IMR-90 (cell line): ENCODE data around the gene TECTA. TPM values are rescaled to one million over a fixed set of nuclear protein-coding genes. Genes with fewer than 3 reads are reported as not detected.

Source experiments
- ATAC-seq: fragments of 200-7000 bp; cut with Tn5 transposase; 2 replicates; pipeline ENCODE4 v1.9.1; 2020; ENCODE audit warnings: low read depth, mild to moderate bottlenecking, moderate library complexity
- BruUV-seq: library from RNA; stranded (reverse); fragments of 400-500 nt; replicated peaks from 2 replicates; lab custom pipeline; 2021; lab: Mats Ljungman, UMichigan
- CTCF ChIA-PET: fragments of 300-600 bp; formaldehyde crosslinking; extraction: SDS; loops from one replicate; lab custom pipeline; 2021; ENCODE audit warnings: antibody characterized with exemption; lab: Yijun Ruan, JAX
- POLR2A ChIA-PET: fragments of 300-600 bp; sonication (Branson Sonifier 250); formaldehyde crosslinking; loops from one replicate; lab custom pipeline; 2022; ENCODE audit warnings: antibody characterized with exemption; ENCODE audit not compliant: unreplicated experiment; lab: Charles Lee
- DNase-seq: peaks from one replicate; pipeline ENCODE4 v3.0.0; 2013
- H2AFZ ChIP-seq: replicated peaks from 2 replicates; pipeline ENCODE3; 2013; ENCODE audit warnings: low read length, mild to moderate bottlenecking; ENCODE audit not compliant: poor library complexity
- H2AK5ac ChIP-seq: 2 replicates; pipeline ENCODE4 v1.6.1; 2013; ENCODE audit warnings: low read depth, low read length, inconsistent platforms
- H2AK9ac ChIP-seq: replicated peaks from 2 replicates; pipeline ENCODE3; 2013; ENCODE audit warnings: mild to moderate bottlenecking, low read depth, low read length, moderate library complexity; ENCODE audit not compliant: poor library complexity
- H2BK120ac ChIP-seq: 2 replicates; pipeline ENCODE4 v1.6.1; 2013; ENCODE audit warnings: low read depth, low read length, inconsistent platforms
- H2BK15ac ChIP-seq: 3 replicates; pipeline ENCODE4 v1.6.1; 2013; ENCODE audit warnings: low read depth, low read length, inconsistent platforms
- H2BK20ac ChIP-seq: 2 replicates; pipeline ENCODE4 v1.6.1; 2013; ENCODE audit warnings: low read depth, mild to moderate bottlenecking, inconsistent platforms, low read length, moderate library complexity
- H2BK5ac ChIP-seq: 2 replicates; pipeline ENCODE4 v1.6.1; 2013; ENCODE audit warnings: mild to moderate bottlenecking, low read depth, low read length, inconsistent platforms; ENCODE audit not compliant: poor library complexity, severe bottlenecking
- H3K14ac ChIP-seq: replicated peaks from 2 replicates; pipeline ENCODE4 v1.6.1; 2013; ENCODE audit warnings: low read depth, low read length, inconsistent platforms
- H3K18ac ChIP-seq: 2 replicates; pipeline ENCODE4 v1.6.1; 2013; ENCODE audit warnings: low read depth, low read length, control low read depth
- H3K23ac ChIP-seq: 2 replicates; pipeline ENCODE4 v1.6.1; 2013; ENCODE audit warnings: low read depth, low read length, inconsistent platforms
- H3K27ac ChIP-seq: 2 replicates; pipeline ENCODE4 v1.5.1; 2013; ENCODE audit warnings: mild to moderate bottlenecking, control low read depth, low read length; ENCODE audit not compliant: insufficient read depth
- H3K27me3 ChIP-seq: 2 replicates; pipeline ENCODE4 v1.6.1; 2013; ENCODE audit warnings: low read length; ENCODE audit not compliant: control insufficient read depth, insufficient read depth
- H3K36me3 ChIP-seq: 2 replicates; pipeline ENCODE4 v1.6.1; 2013; ENCODE audit warnings: low read length, mixed read lengths; ENCODE audit not compliant: control insufficient read depth, insufficient read depth
- H3K4ac ChIP-seq: 2 replicates; pipeline ENCODE4 v1.6.1; 2013; ENCODE audit warnings: low read depth, low read length, inconsistent platforms
- H3K4me1 ChIP-seq: 2 replicates; pipeline ENCODE4 v1.6.1; 2013; ENCODE audit warnings: low read length, mixed read lengths; ENCODE audit not compliant: control insufficient read depth, insufficient read depth
- H3K4me2 ChIP-seq: 2 replicates; pipeline ENCODE4 v1.6.1; 2013; ENCODE audit warnings: low read depth, mild to moderate bottlenecking, control low read depth, low read length, moderate library complexity
- H3K4me3 ChIP-seq: 2 replicates; pipeline ENCODE4 v1.5.1; 2013; ENCODE audit warnings: low read depth, mild to moderate bottlenecking, control low read depth, low read length, moderate library complexity; ENCODE audit not compliant: insufficient read depth
- H3K56ac ChIP-seq: 2 replicates; pipeline ENCODE4 v1.6.1; 2013; ENCODE audit warnings: low read length, inconsistent platforms; ENCODE audit not compliant: insufficient read depth; ENCODE audit errors: extremely low read depth
- H3K79me1 ChIP-seq, 2 experiments: 2 replicates each; pipeline ENCODE4 v1.6.1; 2013; ENCODE audit warnings: low read length in 2 of 2, inconsistent platforms in 1 of 2, low read depth in 1 of 2
- H3K9ac ChIP-seq: 2 replicates; pipeline ENCODE4 v1.6.1; 2013; ENCODE audit warnings: low read depth, low read length, control low read depth
- H3K9me1 ChIP-seq: 2 replicates; pipeline ENCODE4 v1.6.1; 2013; ENCODE audit warnings: low read length, inconsistent platforms; ENCODE audit not compliant: insufficient read depth
- H3K9me3 ChIP-seq: 2 replicates; pipeline ENCODE4 v1.6.1; 2013; ENCODE audit warnings: low read length; ENCODE audit not compliant: control insufficient read depth, insufficient read depth
- H4K20me1 ChIP-seq: 2 replicates; pipeline ENCODE4 v1.6.1; 2013; ENCODE audit warnings: low read length, inconsistent platforms; ENCODE audit not compliant: insufficient read depth
- H4K5ac ChIP-seq: 2 replicates; pipeline ENCODE4 v1.6.1; 2013; ENCODE audit warnings: mild to moderate bottlenecking, low read depth, low read length, control low read depth
- H4K8ac ChIP-seq, 2 experiments: 2 replicates each; pipeline ENCODE4 v1.6.1; 2013; ENCODE audit warnings: low read depth in 2 of 2, low read length in 2 of 2, control low read depth in 1 of 2, inconsistent platforms in 1 of 2
- H4K91ac ChIP-seq: 2 replicates; pipeline ENCODE4 v1.6.1; 2013; ENCODE audit warnings: low read depth, low read length, inconsistent platforms; ENCODE audit not compliant: insufficient read depth
- BHLHE40 ChIP-seq: fragments of 150-350 bp; IDR thresholded peaks from 2 replicates; pipeline ENCODE4 v1.6.1; 2016; ENCODE audit warnings: mild to moderate bottlenecking, low read depth, low read length
- CEBPB ChIP-seq: IDR thresholded peaks from 2 replicates; pipeline ENCODE4 v1.6.1; 2012; ENCODE audit warnings: low read depth, low read length, improper control_type of control experiment
- CHD1 ChIP-seq: IDR thresholded peaks from 2 replicates; pipeline ENCODE4 v1.6.1; 2012; ENCODE audit warnings: low read depth, low read length, improper control_type of control experiment
- FOS ChIP-seq: fragments of 150-350 bp; IDR thresholded peaks from 2 replicates; pipeline ENCODE4 v1.6.1; 2016; ENCODE audit warnings: low read depth, low read length
- MAFK ChIP-seq: IDR thresholded peaks from 2 replicates; pipeline ENCODE4 v1.6.1; 2012; ENCODE audit warnings: low read depth, low read length, improper control_type of control experiment
- MAZ ChIP-seq: IDR thresholded peaks from 2 replicates; pipeline ENCODE4 v1.6.1; 2012; ENCODE audit warnings: low read depth, mild to moderate bottlenecking, low read length, improper control_type of control experiment, moderate library complexity, borderline replicate concordance
- MXI1 ChIP-seq: IDR thresholded peaks from 2 replicates; pipeline ENCODE4 v1.6.1; 2012; ENCODE audit warnings: low read depth, mild to moderate bottlenecking, low read length, moderate library complexity, borderline replicate concordance
- NFE2L2 ChIP-seq: fragments of 150-350 bp; IDR thresholded peaks from 2 replicates; pipeline ENCODE4 v1.6.1; 2016; ENCODE audit warnings: low read depth, mild to moderate bottlenecking, low read length
- POLR2A ChIP-seq: IDR thresholded peaks from 2 replicates; pipeline ENCODE4 v1.6.1; 2012; ENCODE audit warnings: mild to moderate bottlenecking, low read depth, low read length
- RAD21 ChIP-seq: IDR thresholded peaks from 2 replicates; pipeline ENCODE4 v1.6.1; 2012; ENCODE audit warnings: low read length, improper control_type of control experiment
- RCOR1 ChIP-seq: IDR thresholded peaks from 2 replicates; pipeline ENCODE4 v1.6.1; 2012; ENCODE audit warnings: mild to moderate bottlenecking, low read length, improper control_type of control experiment; ENCODE audit not compliant: insufficient replicate concordance
- RFX5 ChIP-seq: IDR thresholded peaks from 2 replicates; pipeline ENCODE4 v1.8.0; 2012; ENCODE audit warnings: low read depth, mild to moderate bottlenecking, low read length, moderate library complexity
- SMC3 ChIP-seq: fragments of 150-350 bp; IDR thresholded peaks from 2 replicates; pipeline ENCODE4 v1.6.1; 2016; ENCODE audit warnings: low read depth, mild to moderate bottlenecking, antibody characterized with exemption, low read length, moderate library complexity
- WGBS, 2 experiments: methylation state at CpG; one replicate each; pipeline versions ENCODE4 v1.1.5 to v1.1.7; 2013; ENCODE audit warnings: missing lambda C conversion rate in 2 of 2; ENCODE audit not compliant: insufficient read length in 1 of 2; ENCODE audit errors: extremely low coverage in 2 of 2; 5-methylcytosine and 5-hydroxymethylcytosine counted together
- dilution Hi-C: fragments of 300-500 bp; cut with HindIII; formaldehyde crosslinking; loops from one replicate; pipeline ENCODE4 v1.14.3; 2018; ENCODE audit warnings: low sequenced_read_pairs; ENCODE audit not compliant: unreplicated experiment
- in situ Hi-C: fragments of 300-500 bp; cut with MboI; formaldehyde crosslinking; loops from 3 replicates; pipeline ENCODE4 v1.14.3; 2019; ENCODE audit warnings: low sequenced_read_pairs, inconsistent platforms, mixed read lengths
- intact Hi-C: fragments of 100-400 bp; cut with micrococcal nuclease; formaldehyde crosslinking; loops from 2 replicates; pipeline ENCODE4 v1.10.0; 2022
- polyA plus RNA-seq, 3 experiments: library from polyadenylated mRNA; depleted of rRNA; stranded (reverse); fragments of >200 nt; gene quantifications; 2 replicates each; pipeline ENCODE4 v1.2.3, GENCODE V29; 2012; ENCODE audit warnings: low replicate concordance in 1 of 3
- total RNA-seq: library from RNA; depleted of rRNA; stranded (reverse); fragments of >200 nt; gene quantifications from 2 replicates; pipeline ENCODE4 v1.2.3, GENCODE V29; 2012
- TF ChIP-seq, protein P1 (sequence below): conservative IDR thresholded peaks from 2 replicates; pipeline ENCODE4 v1.5.1; 2012; ENCODE audit warnings: mild to moderate bottlenecking, low read depth, low read length, improper control_type of control experiment
- TF ChIP-seq, protein P2 (sequence below): fragments of 150-350 bp; IDR thresholded peaks from 2 replicates; pipeline ENCODE4 v1.6.1; 2017; ENCODE audit warnings: mild to moderate bottlenecking, antibody characterized with exemption, low read length, low read depth
- TF ChIP-seq, protein P3 (sequence below): fragments of 150-350 bp; IDR thresholded peaks from 2 replicates; pipeline ENCODE4 v1.6.1; 2016; ENCODE audit warnings: low read depth, mild to moderate bottlenecking, low read length, moderate library complexity, borderline replicate concordance

Gene TECTA
- total and polyA plus RNA-seq, 2 of the 4 experiments (the other 2 are of a cell fraction) = 0.17 to 0.18 TPM

DNA sequence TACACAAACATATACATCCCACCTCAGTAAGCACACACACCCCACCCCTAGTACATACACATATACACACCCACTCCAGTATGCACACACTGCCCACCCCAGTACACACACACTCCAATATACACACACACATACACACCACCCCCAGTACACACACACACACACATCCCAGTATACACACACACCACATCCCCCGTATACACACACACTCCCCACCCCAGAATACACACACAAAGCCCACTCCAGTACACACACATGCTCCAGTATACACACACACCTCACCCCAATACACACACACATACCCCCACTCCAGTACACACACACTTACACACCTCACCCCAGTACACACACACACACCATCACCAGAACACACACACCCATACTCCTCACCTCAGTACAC is 7.4 kb downstream of the TECTA start:
- H2BK5ac ChIP-seq = peak overlapping the region; percentile 44
- no peak overlapping the region for H3K56ac ChIP-seq
- ATAC-seq (no peak), DNase-seq (no peak)
- POLR2A ChIA-PET = no interaction called here
- no peaks in the 10 kb centered on the region for H3K36me3 ChIP-seq
- no peak overlapping the region for H3K4me2 ChIP-seq
- peaks cover 2% of the 10 kb centered on the region; the same call in 1 of the 2 replicates for H3K4me1 ChIP-seq
- no TSS peak for BruUV-seq
- H4K8ac ChIP-seq = no peak overlapping the region
- WGBS, 2 experiments = no CpG with 5 or more reads among the region's 1 CpG
- H3K79me1 ChIP-seq = no peaks in the 10 kb centered on the region
- H4K20me1 ChIP-seq = no peaks in the 10 kb centered on the region
- no peak overlapping the region for H3K14ac ChIP-seq
- H4K91ac ChIP-seq = no peak overlapping the region
- TF ChIP-seq FOS (no peak), RCOR1 (no peak), RFX5 (no peak), BHLHE40 (no peak), CHD1 (no peak), RAD21 (no peak), MAZ (no peak), MXI1 (no peak), POLR2A (no peak), NFE2L2 (no peak), MAFK (no peak), CEBPB (no peak), SMC3 (no peak)
- TF ChIP-seq, protein P1, sequence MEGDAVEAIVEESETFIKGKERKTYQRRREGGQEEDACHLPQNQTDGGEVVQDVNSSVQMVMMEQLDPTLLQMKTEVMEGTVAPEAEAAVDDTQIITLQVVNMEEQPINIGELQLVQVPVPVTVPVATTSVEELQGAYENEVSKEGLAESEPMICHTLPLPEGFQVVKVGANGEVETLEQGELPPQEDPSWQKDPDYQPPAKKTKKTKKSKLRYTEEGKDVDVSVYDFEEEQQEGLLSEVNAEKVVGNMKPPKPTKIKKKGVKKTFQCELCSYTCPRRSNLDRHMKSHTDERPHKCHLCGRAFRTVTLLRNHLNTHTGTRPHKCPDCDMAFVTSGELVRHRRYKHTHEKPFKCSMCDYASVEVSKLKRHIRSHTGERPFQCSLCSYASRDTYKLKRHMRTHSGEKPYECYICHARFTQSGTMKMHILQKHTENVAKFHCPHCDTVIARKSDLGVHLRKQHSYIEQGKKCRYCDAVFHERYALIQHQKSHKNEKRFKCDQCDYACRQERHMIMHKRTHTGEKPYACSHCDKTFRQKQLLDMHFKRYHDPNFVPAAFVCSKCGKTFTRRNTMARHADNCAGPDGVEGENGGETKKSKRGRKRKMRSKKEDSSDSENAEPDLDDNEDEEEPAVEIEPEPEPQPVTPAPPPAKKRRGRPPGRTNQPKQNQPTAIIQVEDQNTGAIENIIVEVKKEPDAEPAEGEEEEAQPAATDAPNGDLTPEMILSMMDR = no peak
- TF ChIP-seq, protein P2, sequence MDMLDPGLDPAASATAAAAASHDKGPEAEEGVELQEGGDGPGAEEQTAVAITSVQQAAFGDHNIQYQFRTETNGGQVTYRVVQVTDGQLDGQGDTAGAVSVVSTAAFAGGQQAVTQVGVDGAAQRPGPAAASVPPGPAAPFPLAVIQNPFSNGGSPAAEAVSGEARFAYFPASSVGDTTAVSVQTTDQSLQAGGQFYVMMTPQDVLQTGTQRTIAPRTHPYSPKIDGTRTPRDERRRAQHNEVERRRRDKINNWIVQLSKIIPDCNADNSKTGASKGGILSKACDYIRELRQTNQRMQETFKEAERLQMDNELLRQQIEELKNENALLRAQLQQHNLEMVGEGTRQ = no peak
- TF ChIP-seq, protein P3, sequence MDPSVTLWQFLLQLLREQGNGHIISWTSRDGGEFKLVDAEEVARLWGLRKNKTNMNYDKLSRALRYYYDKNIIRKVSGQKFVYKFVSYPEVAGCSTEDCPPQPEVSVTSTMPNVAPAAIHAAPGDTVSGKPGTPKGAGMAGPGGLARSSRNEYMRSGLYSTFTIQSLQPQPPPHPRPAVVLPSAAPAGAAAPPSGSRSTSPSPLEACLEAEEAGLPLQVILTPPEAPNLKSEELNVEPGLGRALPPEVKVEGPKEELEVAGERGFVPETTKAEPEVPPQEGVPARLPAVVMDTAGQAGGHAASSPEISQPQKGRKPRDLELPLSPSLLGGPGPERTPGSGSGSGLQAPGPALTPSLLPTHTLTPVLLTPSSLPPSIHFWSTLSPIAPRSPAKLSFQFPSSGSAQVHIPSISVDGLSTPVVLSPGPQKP = no peak
- no peak overlapping the region for H3K4ac ChIP-seq
- H3K9me1 ChIP-seq = no peaks in the 10 kb centered on the region
- H2BK20ac ChIP-seq = no peak overlapping the region
- H2BK15ac ChIP-seq = no peak overlapping the region
- no peak overlapping the region for H2BK120ac ChIP-seq
- H4K5ac ChIP-seq = no peak overlapping the region
- H3K27me3 ChIP-seq = peaks cover 45% of the 10 kb centered on the region
- no peak overlapping the region for H2AFZ ChIP-seq
- H3K9ac ChIP-seq = no peak overlapping the region
- CTCF ChIA-PET = no interaction called here
- no peak overlapping the region for H2AK9ac ChIP-seq
- no peaks in the 10 kb centered on the region for H3K9me3 ChIP-seq
- no peak overlapping the region for H3K18ac ChIP-seq
- no peak overlapping the region for H3K4me3 ChIP-seq
- intact Hi-C loops (loop anchor here (5.0 kb wide), 1 partner anchor 81 kb away; no protein-coding TSS in a partner anchor), dilution Hi-C loops (no loop called here), in situ Hi-C loops (no loop called here)
- no peak overlapping the region for H3K27ac ChIP-seq
- no peak overlapping the region for H2AK5ac ChIP-seq
- no peak overlapping the region for H3K23ac ChIP-seq
